HEK293T (cell line): ENCODE measurements around the gene PRAME.

Experiments
- CTCF ChIA-PET: fragments of 350-600 bp; formaldehyde crosslinking; extraction: SDS; loops from one replicate; lab custom pipeline; 2021; ENCODE audit warnings: antibody characterized with exemption, inconsistent platforms; lab: Yijun Ruan, JAX
- POLR2A ChIA-PET: fragments of 350-600 bp; formaldehyde crosslinking; extraction: SDS; loops from one replicate; lab custom pipeline; 2020; ENCODE audit warnings: antibody characterized with exemption, inconsistent platforms; lab: Yijun Ruan, JAX
- DNase-seq: peaks from one replicate; pipeline ENCODE4 v3.0.0; 2012; ENCODE audit warnings: mixed read lengths; ENCODE audit errors: extremely low spot score
- ARNT ChIP-seq: fragments of 450-650 bp; IDR thresholded peaks from 2 replicates; pipeline ENCODE4 v1.6.1; 2017; ENCODE audit warnings: mild to moderate bottlenecking
- BHLHE40 ChIP-seq: fragments of 450-650 bp; IDR thresholded peaks from 2 replicates; pipeline ENCODE4 v1.6.1; 2016; ENCODE audit warnings: mild to moderate bottlenecking, moderate library complexity, borderline replicate concordance
- CTBP1 ChIP-seq: fragments of 450-650 bp; IDR thresholded peaks from 2 replicates; pipeline ENCODE4 v1.6.1; 2016; ENCODE audit warnings: borderline replicate concordance
- ELF4 ChIP-seq: fragments of 450-650 bp; IDR thresholded peaks from 2 replicates; pipeline ENCODE4 v1.6.1; 2017; ENCODE audit warnings: antibody characterized with exemption
- FOXA1 ChIP-seq: fragments of 450-650 bp; IDR thresholded peaks from 2 replicates; pipeline ENCODE4 v1.6.1; 2016; ENCODE audit warnings: mild to moderate bottlenecking
- FOXK2 ChIP-seq: fragments of 450-650 bp; IDR thresholded peaks from 2 replicates; pipeline ENCODE4 v1.6.1; 2016; ENCODE audit warnings: mild to moderate bottlenecking
- FOXM1 ChIP-seq: fragments of 450-650 bp; IDR thresholded peaks from 2 replicates; pipeline ENCODE4 v1.6.1; 2017; ENCODE audit warnings: mild to moderate bottlenecking, borderline replicate concordance
- HDGF ChIP-seq: fragments of 450-650 bp; IDR thresholded peaks from 2 replicates; pipeline ENCODE4 v1.6.1; 2017; ENCODE audit warnings: antibody characterized with exemption, borderline replicate concordance
- L3MBTL2 ChIP-seq: fragments of 450-650 bp; conservative IDR thresholded peaks from 2 replicates; pipeline ENCODE4 v1.6.1; 2016; ENCODE audit warnings: mild to moderate bottlenecking
- LEF1 ChIP-seq: fragments of 450-650 bp; IDR thresholded peaks from 2 replicates; pipeline ENCODE4 v1.6.1; 2017; ENCODE audit warnings: mild to moderate bottlenecking, borderline replicate concordance
- NFRKB ChIP-seq: fragments of 450-650 bp; IDR thresholded peaks from 2 replicates; pipeline ENCODE4 v1.6.1; 2016; ENCODE audit warnings: mild to moderate bottlenecking, moderate library complexity
- SP1 ChIP-seq: fragments of 450-650 bp; IDR thresholded peaks from 2 replicates; pipeline ENCODE4 v1.6.1; 2017
- SUZ12 ChIP-seq: fragments of 450-650 bp; IDR thresholded peaks from 2 replicates; pipeline ENCODE4 v1.6.1; 2016; ENCODE audit warnings: mild to moderate bottlenecking
- TARDBP ChIP-seq: fragments of 450-650 bp; IDR thresholded peaks from 2 replicates; pipeline ENCODE4 v1.6.1; 2016
- ZNF384 ChIP-seq: fragments of 450-650 bp; IDR thresholded peaks from 2 replicates; pipeline ENCODE4 v1.6.1; 2016
- TF ChIP-seq, protein P1 (sequence below): fragments of 450-650 bp; IDR thresholded peaks from 2 replicates; pipeline ENCODE4 v1.6.1; 2016

Gene PRAME

DNA sequence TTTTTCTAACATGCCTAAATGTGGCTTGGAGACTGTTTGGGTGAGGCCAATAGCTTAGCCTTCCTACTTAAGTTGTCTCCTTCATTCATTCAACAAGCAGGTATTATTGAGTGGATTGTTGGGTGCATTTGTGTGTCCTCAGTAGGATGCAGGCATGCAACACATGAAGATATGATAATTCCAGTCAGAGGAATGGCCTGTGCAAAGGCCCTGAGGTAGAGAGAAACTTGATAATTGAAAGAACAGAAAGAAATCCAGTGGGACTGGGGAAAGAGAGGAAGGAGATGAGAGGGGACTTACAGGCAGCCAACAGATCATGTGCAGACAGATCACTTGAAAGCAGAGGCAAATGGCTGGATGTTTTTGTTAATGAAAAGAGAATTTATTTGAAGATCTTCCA lies 15.3 kb upstream of the PRAME start:
- ChIA-PET CTCF (no interaction called here), POLR2A (interaction anchor here (0.7 kb wide), 1 partner anchor 540 kb away, joined by 3 read pairs; no protein-coding TSS in a partner anchor)
- DNase-seq: no peak
- TF ChIP-seq, protein P1, sequence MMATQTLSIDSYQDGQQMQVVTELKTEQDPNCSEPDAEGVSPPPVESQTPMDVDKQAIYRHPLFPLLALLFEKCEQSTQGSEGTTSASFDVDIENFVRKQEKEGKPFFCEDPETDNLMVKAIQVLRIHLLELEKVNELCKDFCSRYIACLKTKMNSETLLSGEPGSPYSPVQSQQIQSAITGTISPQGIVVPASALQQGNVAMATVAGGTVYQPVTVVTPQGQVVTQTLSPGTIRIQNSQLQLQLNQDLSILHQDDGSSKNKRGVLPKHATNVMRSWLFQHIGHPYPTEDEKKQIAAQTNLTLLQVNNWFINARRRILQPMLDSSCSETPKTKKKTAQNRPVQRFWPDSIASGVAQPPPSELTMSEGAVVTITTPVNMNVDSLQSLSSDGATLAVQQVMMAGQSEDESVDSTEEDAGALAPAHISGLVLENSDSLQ: no peak
- no peak for TF ChIP-seq HDGF

DNA sequence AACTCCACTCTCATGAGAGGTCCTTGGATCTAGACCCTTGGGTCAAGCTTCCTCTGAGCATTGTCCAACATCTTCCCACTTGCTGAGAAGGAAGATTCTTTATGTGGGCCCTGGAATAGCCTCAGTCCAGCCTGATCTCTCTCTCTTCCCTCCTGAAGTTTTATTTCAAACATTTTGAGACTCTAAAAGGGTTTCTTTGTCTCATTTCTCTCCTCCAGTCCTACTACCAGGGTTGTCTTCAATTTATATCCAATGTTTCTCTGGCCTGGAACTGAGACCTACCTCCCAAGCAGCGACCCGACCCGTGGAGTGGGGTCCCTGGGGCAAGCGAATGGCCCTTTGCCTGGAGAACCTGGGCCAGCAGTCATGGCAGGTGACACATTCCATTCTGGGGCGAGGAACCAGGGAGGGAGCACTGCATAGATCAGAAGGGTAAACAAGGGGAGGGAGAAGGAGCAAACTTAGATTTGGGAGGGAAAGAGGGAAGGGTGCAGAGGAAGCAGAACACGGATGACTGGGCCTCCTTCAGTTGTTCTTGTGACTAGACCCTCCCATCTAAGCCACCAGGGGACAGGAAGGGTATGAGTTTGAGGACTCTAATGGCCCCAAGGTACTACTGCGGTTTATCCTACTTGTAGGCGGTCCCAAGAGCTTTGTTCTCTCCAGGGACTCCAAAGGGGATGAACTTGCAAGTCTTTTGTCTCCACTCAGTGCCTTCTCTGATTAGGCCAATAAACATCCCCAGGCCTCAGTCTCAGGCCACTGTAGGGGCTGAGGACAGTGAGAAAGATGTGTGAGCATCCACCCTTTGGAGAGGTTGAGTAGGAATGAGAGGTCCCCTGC lies 14.2 kb upstream of the PRAME start:
- ChIA-PET POLR2A (no interaction called here), CTCF (interaction anchor here (1.2 kb wide), 1 partner anchor 14 kb away, joined by 4 read pairs; no protein-coding TSS in a partner anchor)
- TF ChIP-seq NFRKB (no peak), CTBP1 (no peak), ELF4 (no peak), FOXM1 (no peak), FOXA1 (no peak), ARNT (no peak), FOXK2 (no peak), TARDBP (no peak), SP1 (no peak), HDGF (no peak)
- TF ChIP-seq, protein P1: no peak
- no peak for DNase-seq

DNA sequence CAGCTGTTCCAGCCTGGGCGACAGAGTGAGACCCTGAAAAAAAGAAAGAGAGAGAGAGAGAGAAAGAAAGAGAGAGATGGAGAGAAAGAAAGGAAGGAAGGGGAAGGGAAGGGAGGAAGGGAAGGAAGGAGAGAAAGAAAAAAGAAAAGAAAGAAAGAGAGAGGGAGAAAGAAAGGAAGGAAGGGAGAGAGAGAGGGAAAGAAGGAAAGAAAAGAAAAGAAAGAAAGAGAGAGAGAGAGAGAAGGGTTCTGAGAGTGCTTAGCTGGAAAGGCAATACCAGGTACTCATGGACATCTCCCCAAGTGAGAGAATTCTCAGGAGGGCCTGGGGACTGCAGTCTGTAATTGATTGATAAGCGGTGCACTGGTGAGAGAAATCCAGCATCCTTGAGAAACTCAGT lies 12.8 kb upstream of the PRAME start:
- ChIA-PET CTCF (no interaction called here), POLR2A (no interaction called here)
- TF ChIP-seq FOXA1: no peak
- TF ChIP-seq TARDBP: no peak
- no peak for TF ChIP-seq ARNT
- no peak for TF ChIP-seq ZNF384
- DNase-seq: no peak

DNA sequence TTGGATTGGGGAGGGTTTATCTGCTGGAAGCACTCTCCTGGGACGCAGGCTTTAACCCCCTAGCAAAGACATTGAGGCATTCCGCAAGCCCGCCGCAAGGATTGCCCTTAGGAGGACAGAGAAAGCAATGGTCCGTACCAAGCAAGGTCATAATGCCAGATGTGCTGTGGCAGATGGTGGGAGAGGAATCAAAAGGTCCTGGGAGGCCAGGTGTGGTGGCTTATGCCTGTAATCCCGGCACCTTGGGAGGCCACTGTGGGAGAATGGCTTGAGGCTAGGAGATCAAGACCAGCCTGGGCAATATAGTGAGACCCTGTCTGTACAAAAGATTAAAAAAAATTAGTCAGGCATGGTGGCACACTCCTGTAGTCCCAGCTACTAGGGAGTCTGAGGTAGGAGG lies 12.4 kb upstream of the PRAME start:
- DNase-seq: no peak
- POLR2A ChIA-PET: no interaction called here
- CTCF ChIA-PET: no interaction called here
- TF ChIP-seq SUZ12: no peak
- TF ChIP-seq NFRKB: no peak
- TF ChIP-seq ELF4: no peak
- TF ChIP-seq TARDBP: no peak
- no peak for TF ChIP-seq HDGF
- no peak for TF ChIP-seq FOXK2
- TF ChIP-seq FOXM1: no peak
- TF ChIP-seq FOXA1: no peak
- TF ChIP-seq LEF1: no peak
- TF ChIP-seq ZNF384: no peak
- no peak for TF ChIP-seq SP1
- TF ChIP-seq BHLHE40: no peak
- TF ChIP-seq L3MBTL2: no peak
- no peak for TF ChIP-seq CTBP1
- TF ChIP-seq, protein P1: no peak
- no peak for TF ChIP-seq ARNT

DNA sequence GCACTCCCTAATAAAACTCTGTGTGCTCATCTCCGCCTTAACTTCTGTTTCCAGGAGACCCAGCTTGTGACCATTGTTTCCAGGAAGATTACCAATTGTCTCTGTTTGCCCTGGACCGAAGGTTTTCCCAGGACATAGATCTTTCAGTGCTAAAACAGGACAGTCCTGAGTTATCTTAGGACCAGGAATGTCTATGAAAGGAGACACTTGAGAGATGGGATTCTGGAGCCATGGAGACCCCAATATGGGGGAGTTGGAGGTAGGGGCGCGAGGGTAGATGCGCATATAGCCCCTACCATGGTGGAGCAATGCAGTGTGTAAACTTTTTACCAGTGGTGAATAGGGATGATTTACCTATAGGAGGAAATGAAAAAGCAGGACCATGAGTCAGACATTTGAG lies 10.2 kb upstream of the PRAME start:
- ChIA-PET CTCF (no interaction called here), POLR2A (no interaction called here)
- DNase-seq: no peak
- TF ChIP-seq, protein P1: no peak
- TF ChIP-seq ELF4 (no peak), FOXK2 (no peak), LEF1 (no peak), FOXM1 (no peak), CTBP1 (no peak), SP1 (no peak), SUZ12 (no peak), ARNT (no peak), TARDBP (no peak), HDGF (no peak), L3MBTL2 (no peak), ZNF384 (no peak), FOXA1 (no peak), BHLHE40 (no peak)

DNA sequence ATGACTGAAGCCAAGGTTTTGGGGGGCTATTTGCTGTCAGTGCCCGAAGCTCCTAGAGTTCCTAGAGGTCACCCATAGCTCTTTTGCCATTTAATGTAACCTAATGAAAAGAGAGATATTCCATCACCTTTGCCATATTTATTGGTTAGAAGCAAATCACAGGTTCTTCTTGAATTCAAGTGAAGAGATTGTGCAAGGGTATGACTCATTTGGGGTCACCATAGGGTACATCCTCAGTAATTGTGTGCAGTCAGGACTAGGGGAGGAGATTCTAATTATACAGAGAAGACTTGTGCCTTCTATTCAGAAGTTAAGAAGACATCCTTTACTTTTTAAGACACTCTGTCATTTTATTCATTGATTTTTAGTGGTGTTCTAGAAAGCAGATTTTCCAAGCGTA lies 6.9 kb upstream of the PRAME start:
- no peak for TF ChIP-seq SP1
- no peak for TF ChIP-seq FOXK2
- TF ChIP-seq, protein P1: no peak
- TF ChIP-seq FOXM1: no peak
- TF ChIP-seq ZNF384: no peak
- no peak for TF ChIP-seq LEF1
- TF ChIP-seq FOXA1: no peak
- no peak for TF ChIP-seq BHLHE40
- no peak for TF ChIP-seq SUZ12
- TF ChIP-seq NFRKB: no peak
- TF ChIP-seq HDGF: no peak
- no peak for TF ChIP-seq L3MBTL2
- no peak for TF ChIP-seq ARNT
- no peak for TF ChIP-seq CTBP1
- no peak for TF ChIP-seq ELF4
- TF ChIP-seq TARDBP: no peak
- POLR2A ChIA-PET: no interaction called here
- no peak for DNase-seq
- CTCF ChIA-PET: interaction anchor here (3.0 kb wide), 1 partner anchor 10 kb away, joined by 12 read pairs; no protein-coding TSS in a partner anchor
